ENCODE results near the gene FILIP1. TPM values are rescaled to one million over a fixed set of nuclear protein-coding genes. Genes with fewer than 3 reads are reported as not detected.

FILIP1 gene
- polyA plus RNA-seq, 2 of the 4 experiments (the other 2 are of a cell fraction) = 2.3 to 15.6 TPM

DNA sequence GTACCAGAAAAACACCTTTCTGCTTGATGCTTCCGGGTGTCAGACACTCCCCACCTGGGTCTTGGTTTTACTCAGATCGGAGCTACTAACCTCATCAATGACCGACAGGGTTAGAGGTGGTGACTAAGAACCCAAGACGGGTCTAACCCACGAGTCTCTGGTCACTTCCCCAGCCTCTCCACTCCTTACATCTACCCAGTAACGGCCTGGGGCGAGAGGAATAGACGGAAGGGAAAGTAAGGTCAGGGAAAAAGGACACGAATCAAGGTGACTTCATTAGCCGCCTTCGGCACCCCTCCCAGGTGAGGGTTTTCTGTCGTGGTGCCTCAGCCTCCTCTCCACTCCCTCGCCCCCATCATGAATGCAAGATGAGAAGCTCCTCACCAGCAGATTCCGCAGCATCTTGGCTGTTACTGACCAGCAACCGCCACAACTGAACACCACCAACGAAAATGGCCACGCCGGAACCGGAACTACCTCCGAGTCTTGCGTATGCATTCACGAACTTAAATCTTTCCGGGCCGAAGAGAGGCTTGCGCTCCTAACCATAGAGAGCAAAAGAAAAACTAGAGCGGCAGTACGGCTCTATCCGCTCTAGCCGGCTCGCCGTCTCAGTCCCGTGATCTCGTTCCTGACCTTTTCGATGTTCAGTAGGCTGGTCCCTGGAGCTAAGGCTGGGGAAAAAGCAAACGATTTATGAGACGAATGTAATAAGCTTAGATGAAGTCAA, 250.1 kb downstream of the FILIP1 start, which contains the start of gene COX7A2 (continued):
- TF ChIP-seq, protein P1, sequence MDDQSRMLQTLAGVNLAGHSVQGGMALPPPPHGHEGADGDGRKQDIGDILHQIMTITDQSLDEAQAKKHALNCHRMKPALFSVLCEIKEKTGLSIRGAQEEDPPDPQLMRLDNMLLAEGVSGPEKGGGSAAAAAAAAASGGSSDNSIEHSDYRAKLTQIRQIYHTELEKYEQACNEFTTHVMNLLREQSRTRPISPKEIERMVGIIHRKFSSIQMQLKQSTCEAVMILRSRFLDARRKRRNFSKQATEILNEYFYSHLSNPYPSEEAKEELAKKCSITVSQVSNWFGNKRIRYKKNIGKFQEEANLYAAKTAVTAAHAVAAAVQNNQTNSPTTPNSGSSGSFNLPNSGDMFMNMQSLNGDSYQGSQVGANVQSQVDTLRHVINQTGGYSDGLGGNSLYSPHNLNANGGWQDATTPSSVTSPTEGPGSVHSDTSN (IDR thresholded peaks at IDR 0.05) = no peak
- TF ChIP-seq HMGXB4 (CRISPR knock-in tag; IDR thresholded peaks at IDR 0.05; ENCODE audit: borderline replicate concordance) = no peak
- TF ChIP-seq, protein P2, sequence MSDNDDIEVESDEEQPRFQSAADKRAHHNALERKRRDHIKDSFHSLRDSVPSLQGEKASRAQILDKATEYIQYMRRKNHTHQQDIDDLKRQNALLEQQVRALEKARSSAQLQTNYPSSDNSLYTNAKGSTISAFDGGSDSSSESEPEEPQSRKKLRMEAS (IDR thresholded peaks at IDR 0.05) = peak; percentile 81
- no peak for TF ChIP-seq USF2 (IDR thresholded peaks at IDR 0.05)
- TF ChIP-seq HEYL (CRISPR knock-in tag; IDR thresholded peaks at IDR 0.05) = no peak
- TF ChIP-seq FOSB (CRISPR knock-in tag; IDR thresholded peaks at IDR 0.05) = no peak
- no peak for TF ChIP-seq MAFK (IDR thresholded peaks at IDR 0.05; ENCODE audit: partially characterized antibody)
- TF ChIP-seq EHF (CRISPR knock-in tag; IDR thresholded peaks at IDR 0.05) = no peak
- TF ChIP-seq HOXA7 (CRISPR knock-in tag; IDR thresholded peaks at IDR 0.05) = no peak
- no peak for TF ChIP-seq GATA3 (IDR thresholded peaks at IDR 0.05; ENCODE audit: borderline replicate concordance)
- TF ChIP-seq, protein P3, sequence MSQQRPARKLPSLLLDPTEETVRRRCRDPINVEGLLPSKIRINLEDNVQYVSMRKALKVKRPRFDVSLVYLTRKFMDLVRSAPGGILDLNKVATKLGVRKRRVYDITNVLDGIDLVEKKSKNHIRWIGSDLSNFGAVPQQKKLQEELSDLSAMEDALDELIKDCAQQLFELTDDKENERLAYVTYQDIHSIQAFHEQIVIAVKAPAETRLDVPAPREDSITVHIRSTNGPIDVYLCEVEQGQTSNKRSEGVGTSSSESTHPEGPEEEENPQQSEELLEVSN (IDR thresholded peaks at IDR 0.05; ENCODE audit: borderline replicate concordance, low read depth) = 0 out of 2 replicates have a peak, but pooled peaks have one; percentile 20
- TF ChIP-seq ZNF302 (CRISPR knock-in tag; IDR thresholded peaks at IDR 0.05) = no peak
- no peak for TF ChIP-seq SREBF2 (IDR thresholded peaks at IDR 0.05)
- no peak for TF ChIP-seq HOXB13 (CRISPR knock-in tag; IDR thresholded peaks at IDR 0.05; ENCODE audit: low read depth)
- TF ChIP-seq HDAC2 (IDR thresholded peaks at IDR 0.05) = no peak
- TF ChIP-seq ELK1 (IDR thresholded peaks at IDR 0.05; ENCODE audit: low read depth, low read length) = no peak
- no peak for TF ChIP-seq ATOH8 (CRISPR knock-in tag; IDR thresholded peaks at IDR 0.05; ENCODE audit: low read depth)
- no peak for TF ChIP-seq RAD21 (conservative IDR thresholded peaks at IDR 0.05 in 1 of 2, IDR thresholded peaks at IDR 0.05 in 1 of 2)
- peak in 1 of 2 experiments; percentile 53; a peak in 2 of 4 replicates for TF ChIP-seq CEBPB (IDR thresholded peaks at IDR 0.05)
- TF ChIP-seq CBX8 (IDR thresholded peaks at IDR 0.05) = no peak
- TF ChIP-seq ESRRA (IDR thresholded peaks at IDR 0.05; ENCODE audit: borderline replicate concordance, low read length) = no peak
- no peak for TF ChIP-seq CHD2 (IDR thresholded peaks at IDR 0.05; ENCODE audit: low read length, partially characterized antibody)
- TF ChIP-seq PHF8 (IDR thresholded peaks at IDR 0.05; ENCODE audit: borderline replicate concordance, low read depth) = peak; percentile 52; the same call in 1 of the 2 replicates
- no peak for TF ChIP-seq CBX2 (IDR thresholded peaks at IDR 0.05; ENCODE audit: borderline replicate concordance, low read depth)
- peak; percentile 79; the same call in 2 of the 3 replicates for TF ChIP-seq BCL3 (IDR thresholded peaks at IDR 0.05)
- TF ChIP-seq NFE2L2 (conservative IDR thresholded peaks at IDR 0.05; ENCODE audit: low read length) = no peak

All from A549 (cell line).